GM21447 (cell line): ENCODE measurements around the gene CCER1.

ENCODE experiments used
- ATAC-seq: cut with Tn5 transposase; IDR thresholded peaks from one replicate; pipeline ENCODE4 v1.9.1; 2021; ENCODE audit not compliant: unreplicated experiment

Gene CCER1

DNA sequence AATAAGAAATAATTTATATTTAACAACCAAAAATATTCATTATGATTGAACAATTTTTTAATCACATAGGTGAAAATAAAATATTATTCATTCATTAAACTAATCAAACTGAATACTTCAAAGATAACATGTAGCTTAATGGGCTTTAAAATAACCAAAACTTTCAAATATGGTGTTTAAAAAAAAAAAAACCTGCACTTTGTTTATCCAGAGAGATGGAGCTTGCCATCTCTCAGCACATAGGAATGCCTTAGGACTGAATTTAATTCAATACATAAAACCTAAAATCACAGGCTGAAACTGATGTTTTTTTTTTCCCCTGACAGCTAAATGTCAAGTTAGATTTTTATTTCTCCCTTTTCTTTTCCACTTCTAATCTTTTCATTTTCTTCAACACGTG lies 14.4 kb upstream of the CCER1 start:
- ATAC-seq = no peak

DNA sequence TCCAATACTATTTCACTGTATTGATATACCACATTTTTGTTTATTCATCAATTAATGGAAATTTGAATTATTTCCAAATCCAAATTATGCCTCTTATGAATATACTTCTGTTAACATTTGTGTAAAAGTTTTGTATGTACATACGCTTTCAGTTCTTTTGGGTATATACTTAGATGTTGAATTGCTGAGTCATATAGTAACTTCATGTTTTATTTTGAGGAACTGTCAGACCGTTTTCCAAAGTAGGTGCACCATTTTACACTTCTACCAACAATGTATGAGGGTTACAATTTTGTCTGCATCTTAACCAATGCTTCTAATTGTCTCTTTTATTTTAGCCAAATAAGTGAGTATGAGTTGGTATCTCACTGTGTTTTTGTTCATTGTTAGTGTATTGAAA lies 10.2 kb upstream of the CCER1 start:
- ATAC-seq = no peak

DNA sequence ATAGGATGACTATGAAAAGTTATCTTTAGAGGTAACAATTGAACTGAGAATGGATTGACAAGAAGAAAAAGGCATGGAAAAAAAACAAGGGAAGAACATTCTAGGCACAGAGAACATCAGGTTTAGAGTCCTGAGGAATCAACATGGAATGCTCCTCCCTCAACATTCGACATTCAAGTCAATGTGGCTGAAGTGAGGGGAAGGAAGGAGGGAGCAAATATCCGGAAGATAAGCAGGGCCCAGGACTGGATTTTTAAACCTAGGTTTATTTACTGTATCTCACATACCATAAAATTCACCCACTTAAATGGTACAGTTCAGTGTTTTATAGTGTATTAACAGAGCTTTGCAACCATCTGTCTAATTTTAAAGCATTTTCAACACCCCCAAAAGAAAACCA lies 9.6 kb upstream of the CCER1 start:
- no peak for ATAC-seq

DNA sequence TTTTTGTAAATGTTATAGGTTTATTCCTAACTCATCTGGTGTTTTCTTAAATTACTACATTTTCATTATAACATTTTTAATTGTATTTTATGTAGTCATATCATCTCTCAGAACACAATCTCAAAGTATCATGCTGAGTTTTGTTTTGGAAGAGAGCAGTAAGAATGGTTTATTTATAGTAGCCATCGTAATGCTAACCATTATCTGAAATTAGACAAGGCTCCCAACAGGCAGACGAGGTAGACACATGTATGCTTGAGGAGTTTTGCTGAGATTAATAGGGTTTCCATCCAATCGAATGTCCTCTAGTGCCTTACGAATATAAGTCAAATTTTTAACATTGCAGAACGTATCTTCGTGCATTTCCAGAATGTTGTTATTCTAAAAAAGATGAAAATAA lies 9.0 kb upstream of the CCER1 start:
- ATAC-seq = no peak

DNA sequence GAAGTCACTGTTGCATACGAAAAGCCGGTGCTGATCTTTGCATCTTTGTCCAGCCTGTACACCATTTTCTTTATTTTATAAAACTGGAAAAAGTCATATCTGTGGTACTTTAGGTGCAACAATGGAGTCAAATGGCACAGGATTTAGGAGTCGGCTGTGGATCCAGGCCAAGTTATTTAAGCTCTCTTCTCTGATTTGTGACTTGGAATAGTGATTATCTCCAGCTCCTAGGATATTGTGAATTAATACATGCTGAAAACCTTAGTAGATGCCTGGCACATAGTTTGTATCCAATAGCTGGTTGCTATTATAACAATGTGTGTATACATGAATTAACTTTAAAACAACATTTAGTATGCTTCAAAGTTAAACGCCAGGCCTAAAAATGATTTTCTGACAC lies 6.2 kb upstream of the CCER1 start:
- no peak for ATAC-seq

DNA sequence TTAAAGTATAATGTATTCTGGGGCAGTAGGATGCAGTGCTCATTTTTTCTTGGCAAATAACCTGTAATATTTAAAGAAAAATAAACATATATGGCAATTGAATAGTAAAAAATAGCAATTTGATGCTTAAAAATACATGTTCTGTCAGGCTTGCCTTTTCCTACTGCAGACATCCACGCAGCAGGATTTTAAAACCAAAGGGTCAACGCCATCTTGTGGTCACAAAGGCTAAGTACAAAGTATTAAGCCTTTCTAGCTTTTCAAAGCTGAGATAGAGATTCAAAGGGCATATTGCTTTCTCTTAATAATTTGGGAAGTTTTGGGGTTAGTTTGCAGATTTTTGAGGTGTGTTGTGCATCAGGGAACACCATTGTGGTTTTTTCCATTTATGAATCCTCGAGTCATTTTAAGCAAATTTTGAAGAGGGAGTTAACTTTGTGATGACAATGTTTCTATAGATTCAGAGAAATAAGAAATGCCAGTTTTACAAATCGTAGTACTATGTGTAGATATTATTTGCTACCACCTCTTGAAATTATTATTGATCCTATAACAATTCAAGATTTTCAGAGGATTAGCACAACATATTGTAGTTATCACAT lies 4.7 kb upstream of the CCER1 start:
- peak; percentile 89 for ATAC-seq

DNA sequence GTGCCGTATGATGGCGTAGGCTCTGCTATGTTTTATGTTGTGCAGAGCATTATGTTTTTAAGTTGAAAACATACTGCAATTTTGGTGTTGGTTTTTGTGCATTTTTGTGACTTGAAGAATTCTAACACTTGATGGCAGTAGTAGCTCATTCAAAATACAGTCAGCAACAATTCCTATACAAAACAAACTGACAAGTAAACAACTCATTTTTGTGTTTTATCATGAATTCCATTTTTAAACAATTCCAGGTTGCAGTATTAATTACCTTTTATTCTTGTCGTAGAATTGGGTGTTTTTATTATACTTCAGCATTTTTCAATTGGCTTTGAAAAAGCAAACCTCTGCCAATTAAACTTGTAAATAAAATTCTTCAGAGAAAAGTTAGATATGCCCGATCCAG lies 4.1 kb upstream of the CCER1 start:
- no peak for ATAC-seq

DNA sequence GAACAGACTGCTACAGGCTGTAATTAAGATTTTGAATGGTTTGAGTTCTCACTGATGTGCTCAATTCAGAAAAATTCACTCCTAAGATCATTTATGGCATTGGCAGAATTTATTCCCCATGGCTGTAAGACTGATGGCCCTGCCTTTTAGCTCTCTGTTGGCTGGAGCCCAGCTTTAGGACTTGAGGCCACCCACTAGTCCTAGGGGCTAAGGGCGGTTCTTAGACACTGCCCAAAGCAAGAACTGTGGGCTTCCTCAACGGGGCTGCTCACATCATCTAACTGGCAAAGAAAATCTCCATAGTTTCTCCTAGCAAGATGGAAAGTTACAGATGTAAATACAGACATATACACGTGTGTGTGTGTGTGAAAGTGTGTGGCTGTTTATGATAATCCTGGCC lies 3.4 kb upstream of the CCER1 start:
- ATAC-seq = no peak

DNA sequence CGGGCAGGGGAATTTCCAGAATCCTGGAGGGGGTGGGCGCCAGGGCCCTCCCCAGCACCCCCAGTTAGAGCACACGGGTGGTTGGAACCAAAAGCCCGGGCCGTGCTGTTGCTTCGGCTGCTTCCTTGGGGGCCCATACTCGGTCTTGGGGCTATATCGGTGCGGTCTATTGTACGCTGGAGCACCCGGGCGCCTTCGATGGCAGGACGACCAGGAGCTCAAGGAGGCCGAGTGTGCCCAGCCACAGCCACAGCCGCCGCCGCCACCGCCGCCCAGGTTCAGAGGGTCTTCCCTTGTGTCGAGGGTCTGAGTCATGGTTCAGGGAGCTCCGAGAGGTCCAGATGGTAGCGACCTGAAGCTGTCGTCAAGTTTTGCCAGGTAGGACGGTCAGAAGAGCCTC lies 548 bp downstream of the CCER1 start:
- ATAC-seq = no peak

DNA sequence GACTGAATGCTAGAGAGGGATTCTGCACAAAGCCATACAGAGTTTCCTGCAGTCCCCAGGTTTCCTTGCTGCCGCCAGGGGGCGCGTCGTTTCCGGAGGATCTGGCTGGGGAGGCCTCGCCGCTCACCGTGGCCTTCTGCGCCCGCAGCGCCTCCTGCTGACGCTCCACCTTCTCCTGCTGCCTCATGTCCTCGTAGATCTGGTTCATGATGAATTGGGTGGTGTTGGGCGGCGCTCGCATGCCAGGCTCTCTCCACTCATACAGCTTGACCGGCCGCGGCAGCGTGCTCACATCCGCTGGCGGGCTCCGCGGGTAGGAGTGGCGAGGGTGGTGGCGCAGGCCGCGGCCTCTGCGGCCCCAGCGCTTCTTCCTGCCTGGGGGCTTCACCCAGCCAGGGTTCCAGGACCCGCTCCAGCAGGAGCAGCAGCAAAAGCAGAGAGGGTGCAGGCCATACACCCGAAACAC lies 987 bp downstream of the CCER1 start:
- no peak for ATAC-seq

DNA sequence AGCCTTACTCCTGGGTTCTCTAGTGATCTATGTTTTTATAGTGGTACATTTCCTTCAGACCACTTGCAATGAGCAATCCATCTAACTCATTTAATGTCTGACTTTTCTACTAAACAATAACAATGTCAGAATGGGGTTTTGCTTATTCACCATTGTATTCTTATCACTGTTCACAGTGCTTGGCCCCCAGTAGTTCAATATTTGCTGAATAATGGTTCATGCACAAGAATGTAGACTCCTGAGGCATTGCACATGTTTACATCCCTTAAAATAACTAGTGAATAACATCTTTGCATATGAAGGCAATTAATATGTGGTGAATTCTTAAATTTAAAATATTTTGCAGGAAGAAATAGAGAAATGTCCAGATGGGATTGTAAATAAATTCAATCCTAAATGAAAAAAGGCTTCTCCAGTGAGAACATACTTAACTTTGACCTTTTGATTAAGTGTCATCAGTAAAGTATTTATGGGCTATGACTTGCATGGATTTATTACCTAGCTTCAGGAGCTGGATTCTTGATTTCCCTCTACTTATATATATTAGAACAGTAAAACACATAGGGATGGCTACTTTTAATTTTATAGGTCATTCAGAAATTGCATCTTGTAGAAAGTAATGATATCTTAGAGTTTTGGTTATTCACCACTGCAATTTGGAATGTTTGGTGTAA lies 3.4 kb downstream of the CCER1 start:
- no peak for ATAC-seq

DNA sequence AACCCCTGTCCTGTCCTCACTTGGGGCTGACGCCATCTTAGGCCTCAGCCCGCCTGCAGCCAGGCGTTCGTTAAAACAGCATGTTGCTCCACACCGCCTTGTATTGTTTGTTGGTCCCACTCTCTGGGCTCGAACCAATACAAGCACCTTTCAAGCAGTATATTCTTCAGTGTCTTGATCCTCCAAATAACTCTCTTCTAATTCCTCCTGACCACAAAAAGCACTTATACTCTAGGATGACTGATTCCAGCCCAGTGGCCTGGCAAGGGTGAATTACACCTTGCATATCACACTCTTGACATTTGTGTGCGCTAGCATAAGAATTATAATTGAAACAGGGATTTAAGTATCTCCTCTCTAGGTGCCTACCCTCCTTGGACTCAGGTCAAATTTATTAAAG lies 7.1 kb downstream of the CCER1 start:
- ATAC-seq = no peak

DNA sequence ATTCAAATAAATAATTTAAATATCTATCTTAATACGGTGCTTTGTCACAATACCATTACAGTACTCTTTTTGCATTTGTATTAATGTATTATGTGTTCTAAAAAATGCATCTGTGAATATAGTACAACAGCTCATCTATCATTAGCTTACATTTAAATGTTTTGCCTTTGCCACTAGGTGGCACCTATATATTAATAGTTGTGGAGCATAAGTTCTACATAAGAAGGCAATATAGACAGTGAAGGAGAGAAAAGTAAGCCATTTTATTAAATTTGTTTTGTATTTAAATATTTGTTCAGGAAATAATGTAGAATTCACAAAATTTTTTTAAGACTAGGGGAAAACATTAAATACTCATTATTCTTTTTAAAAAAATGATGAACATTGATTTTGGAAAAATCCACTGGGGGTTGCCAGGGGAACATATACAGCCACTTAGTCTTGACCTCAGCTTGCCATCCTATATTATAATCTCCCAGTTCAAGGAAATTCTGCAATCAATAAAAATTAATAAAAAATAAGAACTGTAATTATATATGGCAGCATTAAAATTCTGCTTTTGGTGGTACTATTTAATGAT lies 9.8 kb downstream of the CCER1 start:
- no peak for ATAC-seq

DNA sequence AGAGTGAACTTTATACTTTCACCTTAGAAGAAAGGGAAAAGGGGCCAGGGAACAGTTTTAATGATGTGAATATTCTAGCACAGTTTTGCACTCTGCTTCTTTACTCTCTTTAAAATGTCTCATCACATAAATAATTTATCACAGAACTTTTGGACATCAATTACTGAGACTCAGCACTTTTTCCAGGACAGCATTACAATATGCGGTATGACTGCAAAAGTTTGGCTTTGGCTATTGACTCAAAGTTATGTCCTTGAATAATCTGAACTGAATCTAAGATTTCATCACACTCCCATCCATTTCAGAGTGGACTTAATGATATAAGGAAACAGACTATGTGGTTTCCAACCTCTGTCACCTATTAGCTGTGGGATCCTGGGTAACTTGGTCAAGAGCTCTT lies 11.7 kb downstream of the CCER1 start:
- ATAC-seq = no peak

DNA sequence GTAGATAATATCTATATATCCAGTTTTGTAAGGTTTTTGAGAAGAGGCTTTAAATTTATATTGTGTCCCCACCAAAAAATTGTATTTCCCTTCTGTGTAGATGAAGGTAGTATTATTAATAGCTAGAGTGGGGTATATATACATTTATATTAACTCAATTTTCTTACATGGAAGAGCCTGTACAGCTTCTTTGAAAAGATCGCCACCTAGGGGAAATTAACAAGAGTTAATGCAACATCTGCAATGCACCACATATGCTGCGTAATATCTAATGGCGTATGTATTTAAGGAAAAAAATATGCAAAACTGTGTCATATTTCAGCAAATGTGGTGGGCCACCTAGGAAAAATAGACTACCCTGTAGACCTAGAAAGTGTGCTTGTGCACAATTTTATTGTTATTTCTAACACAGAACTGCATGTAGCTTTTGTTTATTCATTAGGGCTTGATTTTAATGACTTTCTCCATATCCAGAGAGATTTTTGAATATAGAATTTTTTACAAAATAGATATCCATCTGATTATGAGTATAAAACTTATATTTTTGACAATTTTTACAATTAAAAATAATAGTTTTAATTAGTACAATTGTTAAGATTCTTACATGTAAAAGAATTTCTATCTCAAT lies 14.0 kb downstream of the CCER1 start:
- ATAC-seq = no peak

DNA sequence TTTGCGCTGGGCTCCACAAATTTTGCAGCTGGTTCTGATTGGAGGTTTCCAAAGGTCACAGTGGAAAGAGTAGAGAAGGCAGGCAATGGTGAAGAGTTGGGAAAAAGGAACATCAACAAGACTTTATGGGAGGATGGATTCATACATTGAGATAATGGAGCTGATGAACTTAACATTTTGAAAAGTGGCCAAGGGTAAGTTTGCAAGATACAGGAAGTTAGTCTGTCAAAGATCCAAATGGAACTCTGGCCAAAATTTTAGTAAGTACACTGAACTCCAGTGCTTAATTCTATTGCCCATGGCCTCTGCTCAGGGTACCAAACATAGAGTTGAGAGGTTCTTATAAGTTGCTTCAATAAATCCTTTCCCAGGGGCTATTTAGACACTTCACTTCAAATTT lies 15.6 kb downstream of the CCER1 start:
- no peak for ATAC-seq

DNA sequence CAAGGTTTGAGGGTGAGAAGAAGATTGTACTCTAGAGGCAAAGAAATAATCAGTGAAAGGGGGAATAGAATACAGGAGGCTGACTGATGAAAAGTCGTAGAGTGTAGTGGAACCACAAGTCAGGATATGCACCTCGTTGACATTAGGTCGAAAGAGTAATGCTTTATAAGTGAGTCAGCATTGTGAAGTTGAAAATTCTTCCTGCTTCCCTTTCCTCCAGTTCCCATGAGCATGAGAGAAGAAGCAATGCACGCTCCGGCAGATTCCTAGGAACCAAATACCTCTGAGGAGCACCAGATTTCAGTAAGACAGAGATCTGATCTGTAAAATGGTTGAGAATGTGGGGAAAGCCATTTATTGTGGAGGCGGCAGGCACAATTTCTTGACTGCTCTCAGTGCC lies 16.5 kb downstream of the CCER1 start:
- ATAC-seq = no peak

DNA sequence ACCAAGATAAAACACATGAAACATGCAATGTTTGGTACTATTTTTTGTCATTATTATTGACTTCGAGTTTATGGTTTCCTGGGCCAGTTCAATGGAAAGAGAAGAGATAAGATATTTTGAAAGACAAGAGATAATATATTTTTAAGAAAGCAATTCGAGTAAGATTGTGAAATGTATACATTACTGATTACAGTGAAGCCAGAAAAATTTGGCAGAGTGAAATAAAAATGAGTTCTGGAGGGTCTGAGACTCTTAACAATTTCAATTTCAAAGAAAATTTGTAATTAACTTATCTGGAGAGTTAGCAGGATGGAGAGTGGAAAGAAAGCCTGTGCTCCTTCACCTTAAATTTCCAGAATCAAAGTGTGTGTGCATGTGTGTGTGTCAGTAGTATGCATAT lies 17.3 kb downstream of the CCER1 start:
- no peak for ATAC-seq

DNA sequence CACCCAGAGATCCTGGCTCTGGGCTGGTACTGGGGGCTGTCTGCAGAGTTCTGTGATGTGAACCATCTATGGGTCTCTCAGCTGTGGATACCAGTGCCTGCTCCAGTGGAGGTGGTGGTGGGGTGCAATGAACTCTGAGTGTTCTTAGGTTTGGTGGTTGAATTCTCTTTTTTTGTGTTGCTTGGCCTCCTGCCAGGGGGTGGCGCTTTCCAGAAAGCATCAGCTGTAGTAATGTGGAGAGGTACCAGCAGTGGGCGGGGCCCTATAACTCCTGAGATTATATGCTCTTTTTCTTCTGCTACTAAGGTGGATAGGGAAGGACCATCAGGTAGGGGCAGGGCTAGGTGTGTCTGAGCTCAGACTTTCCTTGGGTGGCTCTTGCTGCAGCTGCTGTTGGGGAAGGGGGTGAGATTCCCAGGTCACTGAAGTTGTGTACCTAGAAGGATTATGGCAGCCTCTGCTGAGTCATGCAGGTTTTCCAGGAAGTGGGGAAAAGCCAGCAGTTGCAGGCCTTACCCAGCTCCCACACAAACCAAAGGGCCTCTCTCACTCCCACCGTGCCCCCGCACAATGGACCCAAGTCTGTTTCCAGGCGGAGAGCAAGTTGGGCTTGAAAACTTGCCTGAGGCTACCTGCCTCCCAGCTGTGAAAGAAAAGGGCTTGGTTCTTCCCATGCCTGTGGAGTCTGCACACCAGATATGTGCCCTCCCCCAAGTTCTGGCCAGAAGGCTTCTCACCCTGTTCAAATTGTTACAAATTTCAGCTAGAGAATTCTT lies 18.6 kb downstream of the CCER1 start:
- no peak for ATAC-seq

DNA sequence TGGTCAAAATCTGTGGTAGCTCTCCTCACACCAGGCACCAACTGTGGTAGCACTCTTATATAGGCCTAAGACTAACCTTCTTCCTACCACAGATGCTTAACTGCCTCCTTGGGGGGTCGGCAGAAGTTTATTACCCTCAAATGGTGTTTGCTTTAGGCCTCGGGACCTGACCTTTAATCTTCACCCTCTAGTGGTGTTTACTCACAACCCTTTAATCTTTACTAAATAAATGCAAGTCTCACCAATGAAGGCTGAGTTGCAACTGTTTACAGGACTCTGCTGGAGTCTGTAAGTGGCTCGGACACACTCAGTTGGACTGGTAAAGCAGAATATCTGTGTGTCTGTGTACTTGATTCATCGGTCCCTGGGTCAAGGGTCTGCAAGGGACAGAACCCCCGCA lies 29.4 kb downstream of the CCER1 start:
- ATAC-seq = no peak

DNA sequence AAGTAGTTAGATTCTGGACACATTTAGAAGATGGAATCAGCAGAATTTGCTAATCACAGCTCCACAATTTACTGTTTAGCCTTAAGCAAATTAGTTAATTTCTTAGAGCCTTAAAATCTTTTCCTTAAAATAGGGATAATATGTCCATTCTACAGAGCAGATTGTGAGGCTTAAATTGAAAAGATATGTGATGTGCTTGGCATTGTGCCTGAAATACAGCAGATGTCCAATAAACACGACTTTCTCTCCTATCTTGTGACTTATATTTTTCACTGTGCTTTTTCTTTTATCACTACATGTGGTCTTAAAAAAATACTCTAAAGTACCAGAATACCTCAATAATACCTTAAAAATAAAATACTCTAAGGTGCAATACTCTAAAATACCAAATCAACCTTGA lies 30.6 kb downstream of the CCER1 start:
- ATAC-seq = no peak
